H9 (cell line): ENCODE measurements around the gene ADAMTS16. TPM values are rescaled to one million over a fixed set of nuclear protein-coding genes. Genes with fewer than 3 reads are reported as not detected.

Experiments used
- DNase-seq: peaks from one replicate; pipeline ENCODE4 v3.0.0-alpha.2; 2017
- H2AFZ ChIP-seq: one replicate; pipeline ENCODE4 v1.6.1; 2013; ENCODE audit warnings: mild to moderate bottlenecking, low read length, control low read depth, moderate library complexity
- H2AK5ac ChIP-seq: 2 replicates; pipeline ENCODE4 v1.6.1; 2013; ENCODE audit warnings: low read length, control low read depth, mixed read lengths; ENCODE audit not compliant: insufficient read length
- H2BK120ac ChIP-seq: one replicate; pipeline ENCODE4 v1.6.1; 2013; ENCODE audit warnings: low read depth, mild to moderate bottlenecking, low read length, control low read depth, inconsistent platforms; ENCODE audit not compliant: poor library complexity, severe bottlenecking
- H2BK12ac ChIP-seq: 2 replicates; pipeline ENCODE4 v1.6.1; 2013; ENCODE audit warnings: low read length, control low read depth, mixed read lengths, low read depth; ENCODE audit not compliant: insufficient read length
- H2BK15ac ChIP-seq: 2 replicates; pipeline ENCODE4 v1.6.1; 2013; ENCODE audit warnings: low read depth, low read length, control low read depth
- H2BK20ac ChIP-seq: one replicate; pipeline ENCODE4 v1.6.1; 2013; ENCODE audit warnings: low read depth, mild to moderate bottlenecking, low read length, control low read depth, inconsistent platforms; ENCODE audit not compliant: poor library complexity, severe bottlenecking
- H2BK5ac ChIP-seq: 2 replicates; pipeline ENCODE4 v1.6.1; 2013; ENCODE audit warnings: low read length, control low read depth, mixed read lengths; ENCODE audit not compliant: insufficient read length
- H3K14ac ChIP-seq: 2 replicates; pipeline ENCODE4 v1.6.1; 2013; ENCODE audit warnings: low read length, control low read depth; ENCODE audit not compliant: insufficient read depth
- H3K18ac ChIP-seq: 2 replicates; pipeline ENCODE4 v1.6.1; 2013; ENCODE audit warnings: low read depth, mild to moderate bottlenecking, mixed read lengths, low read length, control low read depth; ENCODE audit not compliant: insufficient read length
- H3K23ac ChIP-seq: 2 replicates; pipeline ENCODE4 v1.6.1; 2013; ENCODE audit warnings: low read length, control low read depth, mixed read lengths, low read depth; ENCODE audit not compliant: insufficient read length
- H3K23me2 ChIP-seq: 2 replicates; pipeline ENCODE4 v1.6.1; 2013; ENCODE audit warnings: low read depth, mild to moderate bottlenecking, mixed read lengths, low read length, control low read depth; ENCODE audit not compliant: insufficient read length, poor library complexity, severe bottlenecking
- H3K27ac ChIP-seq: 2 replicates; pipeline ENCODE4 v1.5.1; 2013; ENCODE audit warnings: low read length, control low read depth, mixed read lengths, low read depth; ENCODE audit not compliant: insufficient read length
- H3K27me3 ChIP-seq: 2 replicates; pipeline ENCODE4 v1.6.1; 2013; ENCODE audit warnings: low read length, control low read depth, inconsistent platforms; ENCODE audit not compliant: insufficient read depth
- H3K4ac ChIP-seq: 2 replicates; pipeline ENCODE4 v1.6.1; 2013; ENCODE audit warnings: low read depth, mild to moderate bottlenecking, control low read depth, inconsistent platforms, low read length, moderate library complexity
- H3K4me1 ChIP-seq: 2 replicates; pipeline ENCODE4 v1.6.1; 2013; ENCODE audit warnings: low read length, control low read depth, inconsistent platforms; ENCODE audit not compliant: insufficient read depth
- H3K4me2 ChIP-seq: 2 replicates; pipeline ENCODE4 v1.6.1; 2013; ENCODE audit warnings: low read length, control low read depth, mixed read lengths; ENCODE audit not compliant: insufficient read length, insufficient read depth
- H3K56ac ChIP-seq: 2 replicates; pipeline ENCODE4 v1.6.1; 2013; ENCODE audit warnings: low read depth, mild to moderate bottlenecking, mixed read lengths, low read length, control low read depth; ENCODE audit not compliant: insufficient read length
- H3K79me1 ChIP-seq: 2 replicates; pipeline ENCODE4 v1.6.1; 2013; ENCODE audit warnings: low read depth, mild to moderate bottlenecking, moderate library complexity, low read length, control low read depth, inconsistent platforms; ENCODE audit not compliant: insufficient read depth, poor library complexity, severe bottlenecking
- H3K79me2 ChIP-seq: 2 replicates; pipeline ENCODE4 v1.6.1; 2013; ENCODE audit warnings: low read length, control low read depth, inconsistent platforms; ENCODE audit not compliant: insufficient read depth
- H3K9ac ChIP-seq: 2 replicates; pipeline ENCODE4 v1.6.1; 2013; ENCODE audit warnings: low read length, control low read depth, mixed read lengths; ENCODE audit not compliant: insufficient read length; ENCODE audit errors: extremely low read depth
- H3K9me3 ChIP-seq: one replicate; pipeline ENCODE4 v1.6.1; 2013; ENCODE audit warnings: low read depth, low read length, inconsistent platforms; ENCODE audit not compliant: control insufficient read depth
- H3T11ph ChIP-seq: one replicate; pipeline ENCODE4 v1.6.1; 2013; ENCODE audit warnings: mild to moderate bottlenecking, low read length, control low read depth, inconsistent platforms
- H4K20me1 ChIP-seq: one replicate; pipeline ENCODE4 v1.6.1; 2013; ENCODE audit not compliant: control insufficient read depth, insufficient read length, insufficient read depth
- H4K5ac ChIP-seq: 2 replicates; pipeline ENCODE4 v1.6.1; 2013; ENCODE audit warnings: low read depth, mild to moderate bottlenecking, mixed read lengths, low read length, control low read depth; ENCODE audit not compliant: insufficient read length
- H4K8ac ChIP-seq: replicated peaks from 2 replicates; pipeline ENCODE4 v1.6.1; 2013; ENCODE audit warnings: low read length, control low read depth, mixed read lengths, low read depth; ENCODE audit not compliant: insufficient read length
- H4K91ac ChIP-seq: 2 replicates; pipeline ENCODE4 v1.6.1; 2013; ENCODE audit warnings: low read depth, mild to moderate bottlenecking, moderate library complexity, mixed read lengths, low read length, control low read depth; ENCODE audit not compliant: insufficient read length
- H3K27ac Mint-ChIP-seq, 3 experiments: 2 replicates in 2 of 3; 3 replicates in 1 of 3; pipeline ENCODE4 v1.8.0; 2020 to 2021; ENCODE audit warnings: mixed read lengths in 3 of 3, mild to moderate bottlenecking in 1 of 3, moderate library complexity in 1 of 3
- H3K27me3 Mint-ChIP-seq: 2 replicates; pipeline ENCODE4 v1.8.0; 2021; ENCODE audit warnings: low read depth, mild to moderate bottlenecking, moderate library complexity, mixed read lengths
- H3K36me3 Mint-ChIP-seq, 3 experiments: 2 replicates in 2 of 3; 3 replicates in 1 of 3; pipeline ENCODE4 v1.8.0; 2020 to 2021; ENCODE audit warnings: low read depth in 3 of 3, mixed read lengths in 3 of 3; ENCODE audit not compliant: insufficient read depth in 1 of 3
- H3K4me1 Mint-ChIP-seq, 2 experiments: 2 replicates each; pipeline ENCODE4 v1.8.0; 2020; ENCODE audit warnings: mixed read lengths in 2 of 2
- H3K4me3 Mint-ChIP-seq, 2 experiments: 2 replicates in 1 of 2; 3 replicates in 1 of 2; pipeline ENCODE4 v1.8.0; 2020 to 2021; ENCODE audit warnings: mild to moderate bottlenecking in 2 of 2, mixed read lengths in 2 of 2, moderate library complexity in 1 of 2
- H3K9me3 Mint-ChIP-seq, 2 experiments: 2 replicates in 1 of 2; 3 replicates in 1 of 2; pipeline ENCODE4 v1.8.0; 2020; ENCODE audit warnings: mild to moderate bottlenecking in 2 of 2, mixed read lengths in 2 of 2, moderate library complexity in 1 of 2
- CTCF ChIP-seq: fragments of 200-600 bp; sonication (generic); conservative IDR thresholded peaks from 3 replicates; pipeline ENCODE4 v1.8.0; 2021; ENCODE audit warnings: antibody characterized with exemption, mild to moderate bottlenecking
- WGBS: extraction: QIAGEN DNeasy Blood & Tissue Kit; methylation state at CpG from one replicate; pipeline ENCODE4 v1.1.7; 2013; ENCODE audit warnings: missing lambda C conversion rate, low lambda C conversion rate, mixed read lengths; ENCODE audit not compliant: insufficient read length; ENCODE audit errors: extremely low coverage; 5-methylcytosine and 5-hydroxymethylcytosine counted together
- total RNA-seq: library from RNA; stranded (reverse); gene quantifications from 2 replicates; pipeline ENCODE4 v1.2.1, GENCODE V29; 2021

Gene ADAMTS16
- total RNA-seq, 1 experiment from 2014 or later = 4.5 TPM

- Mint-ChIP-seq H3K4me1 (peaks cover 28% of the 10 kb centered on the region in 2 experiments), H3K9me3 (peaks cover 0 to 2% of the 10 kb centered on the region in 2 experiments; a peak in 2 of 5 replicates), H3K4me3 (no peak overlapping the region), H3K27me3 (no peaks in the 10 kb centered on the region; the same call in none of the 2 replicates), H3K36me3 (peaks cover 0 to 4% (median 0%) of the 10 kb centered on the region in 3 experiments; a peak in 2 of 7 replicates), H3K27ac (peak overlapping the region; percentile 79 to 95 (median 87); a peak in 6 of 7 replicates)
- H2BK5ac ChIP-seq = no peak overlapping the region
- H3T11ph ChIP-seq = no peak overlapping the region
- H3K79me1 ChIP-seq = no peaks in the 10 kb centered on the region
- no peak overlapping the region for H3K14ac ChIP-seq
- WGBS = no CpG with 5 or more reads among the region's 3 CpGs
- H3K79me2 ChIP-seq = no peaks in the 10 kb centered on the region
- no peak overlapping the region for H2AK5ac ChIP-seq
- no peak for DNase-seq
- no peak overlapping the region for H3K4ac ChIP-seq
- no peaks in the 10 kb centered on the region for H3K27me3 ChIP-seq
- H3K4me1 ChIP-seq = peaks cover 3% of the 10 kb centered on the region; the same call in 1 of the 2 replicates
- H3K23ac ChIP-seq = no peak overlapping the region
- no peak overlapping the region for H2AFZ ChIP-seq
- H4K20me1 ChIP-seq = peaks cover 4% of the 10 kb centered on the region
- H3K9ac ChIP-seq = no peak overlapping the region
- H2BK12ac ChIP-seq = no peak overlapping the region
- H3K56ac ChIP-seq = no peak overlapping the region
- H3K23me2 ChIP-seq = no peaks in the 10 kb centered on the region
- H3K18ac ChIP-seq = no peak overlapping the region
- H3K4me2 ChIP-seq = no peak overlapping the region
- H2BK20ac ChIP-seq = no peak overlapping the region
- no peak for TF ChIP-seq CTCF
- H4K91ac ChIP-seq = no peak overlapping the region
- no peak overlapping the region for H2BK15ac ChIP-seq
- no peak overlapping the region for H4K5ac ChIP-seq
- H3K9me3 ChIP-seq = no peaks in the 10 kb centered on the region
- no peak overlapping the region for H2BK120ac ChIP-seq
- no peak overlapping the region for H3K27ac ChIP-seq
- no peak overlapping the region for H4K8ac ChIP-seq
Observed at GRCh38 chr5:5314166-5314565, 174.0 kb downstream of the ADAMTS16 start.
